HG03457 (cell line): ENCODE data around the gene AZU1.
"Not testable (repeated sequence)": the region's sequence is repeated elsewhere in the genome, so short reads cannot be mapped to it uniquely, and the experiment has no call there.

ENCODE experiments used
- ATAC-seq: cut with Tn5 transposase; IDR thresholded peaks from one replicate; pipeline ENCODE4 v1.9.1; 2021; ENCODE audit warnings: moderate number of reproducible peaks; ENCODE audit not compliant: unreplicated experiment

AZU1 gene

GRCh38 chr19:824885-825284 lies 2.8 kb upstream of the AZU1 start:
- no peak for ATAC-seq

- ATAC-seq, result no peak
Observed at GRCh38 chr19:825897-826644, 1.6 kb upstream of the AZU1 start.

- no peak for ATAC-seq
Observed at GRCh38 chr19:827314-827709, 325 bp upstream of the AZU1 start.

GRCh38 chr19:829129-829758 lies 1.6 kb downstream of the AZU1 start:
- no peak for ATAC-seq

- ATAC-seq, result no peak
Observed at GRCh38 chr19:831407-832369, 4.1 kb downstream of the AZU1 start.

GRCh38 chr19:834216-834615 lies 6.6 kb downstream of the AZU1 start:
- ATAC-seq, result no peak

GRCh38 chr19:835210-835810 lies 7.7 kb downstream of the AZU1 start:
- no peak for ATAC-seq

GRCh38 chr19:840519-841206 lies 13.0 kb downstream of the AZU1 start, which contains the start of gene PRTN3:
Gene PRTN3, plus strand, starts transcription at chr19:840999. Its CDS starts 10 bp downstream, at chr19:841009.
- no peak for ATAC-seq

- ATAC-seq, result not testable (repeated sequence)
Observed at GRCh38 chr19:842802-843179, 15.2 kb downstream of the AZU1 start.

- ATAC-seq, result no peak
Observed at GRCh38 chr19:843180-843835, 15.7 kb downstream of the AZU1 start.

GRCh38 chr19:843836-844545 lies 16.4 kb downstream of the AZU1 start:
- ATAC-seq, result no peak

GRCh38 chr19:844546-844971 lies 16.9 kb downstream of the AZU1 start:
- no peak for ATAC-seq

- ATAC-seq, result no peak
Observed at GRCh38 chr19:845707-846521, 18.3 kb downstream of the AZU1 start.

- no peak for ATAC-seq
Observed at GRCh38 chr19:848386-848921, 20.8 kb downstream of the AZU1 start.

- ATAC-seq, result not testable (repeated sequence)
Observed at GRCh38 chr19:849195-849594, 21.6 kb downstream of the AZU1 start.

GRCh38 chr19:850221-850978 lies 22.8 kb downstream of the AZU1 start:
- no peak for ATAC-seq

- ATAC-seq, result no peak
Observed at GRCh38 chr19:850979-851335, 23.3 kb downstream of the AZU1 start.
